Fibroblast of villous mesenchyme (primary cell): Measurements from ENCODE around the gene TNK2. TPM values are rescaled to one million over a fixed set of nuclear protein-coding genes. Genes with fewer than 3 reads are reported as not detected.
"Not testable (repeated sequence)": the region's sequence is repeated elsewhere in the genome, so short reads cannot be mapped to it uniquely, and the experiment has no call there.

Experiments
- DNase-seq: peaks from one replicate; pipeline ENCODE4 v3.0.0-alpha.2; 2010; ENCODE audit warnings: low read depth
- H3K4me3 ChIP-seq: 2 replicates; pipeline ENCODE4 v1.5.1; 2011; ENCODE audit warnings: low read depth, mild to moderate bottlenecking, low read length
- total RNA-seq: library from RNA; depleted of rRNA; stranded (reverse); fragments of >200 nt; gene quantifications from 2 replicates; pipeline ENCODE4 v1.2.3, GENCODE V29; 2012
- TF ChIP-seq, protein P1 (sequence below): IDR thresholded peaks from 2 replicates; pipeline ENCODE4 v1.5.1; 2012; ENCODE audit warnings: low read depth, mild to moderate bottlenecking, low read length; ENCODE audit not compliant: insufficient read depth

TNK2 gene
- total RNA-seq, 1 donor, result 12.1 TPM

DNA sequence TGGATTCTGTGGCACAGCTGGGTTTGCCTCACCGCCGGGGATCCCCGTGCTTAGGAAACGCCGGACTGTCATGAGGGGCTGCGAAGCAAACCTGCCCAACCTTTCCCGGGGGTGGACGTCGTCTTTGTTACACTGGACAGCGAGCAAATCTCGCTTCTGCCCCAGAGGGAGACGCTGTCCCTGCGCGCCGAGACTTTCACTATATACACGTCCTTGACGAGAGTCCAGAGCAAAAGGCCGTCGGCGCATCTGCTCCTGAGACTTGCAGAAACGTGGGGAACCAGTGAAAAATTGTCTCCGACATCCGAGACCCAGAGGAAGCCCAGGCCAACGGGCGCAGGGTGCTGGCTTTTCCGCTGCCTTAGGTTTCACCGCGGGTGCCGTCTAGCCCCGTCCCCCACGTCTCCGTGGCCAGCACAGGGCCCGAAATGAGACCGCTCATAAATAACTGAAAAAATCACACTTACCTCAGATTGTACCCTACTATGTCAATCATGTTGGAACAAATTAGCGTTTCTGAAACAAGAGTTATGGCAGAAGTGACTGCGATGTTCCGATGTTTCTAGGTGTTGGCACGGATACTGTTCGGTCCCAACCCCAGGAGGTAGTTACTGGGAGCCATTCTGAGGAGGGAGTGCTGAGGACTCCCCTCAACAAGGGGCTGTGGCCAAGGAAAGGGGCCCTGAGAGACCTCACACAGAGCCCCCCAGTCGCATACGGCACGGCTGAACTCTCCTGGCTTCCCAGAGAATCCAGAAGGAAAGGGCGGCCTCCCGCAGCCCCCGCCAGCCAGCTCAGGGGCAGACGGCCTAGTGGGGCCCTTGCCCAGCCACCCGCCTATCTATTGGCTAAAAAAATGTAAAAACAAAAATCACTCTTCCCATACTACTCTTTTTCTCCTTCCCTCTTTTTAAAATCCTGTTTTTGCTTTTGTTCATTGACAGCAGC is 82.2 kb downstream of the TNK2 start:
- DNase-seq, result no peak
- no peak overlapping the region for H3K4me3 ChIP-seq
- TF ChIP-seq, protein P1, sequence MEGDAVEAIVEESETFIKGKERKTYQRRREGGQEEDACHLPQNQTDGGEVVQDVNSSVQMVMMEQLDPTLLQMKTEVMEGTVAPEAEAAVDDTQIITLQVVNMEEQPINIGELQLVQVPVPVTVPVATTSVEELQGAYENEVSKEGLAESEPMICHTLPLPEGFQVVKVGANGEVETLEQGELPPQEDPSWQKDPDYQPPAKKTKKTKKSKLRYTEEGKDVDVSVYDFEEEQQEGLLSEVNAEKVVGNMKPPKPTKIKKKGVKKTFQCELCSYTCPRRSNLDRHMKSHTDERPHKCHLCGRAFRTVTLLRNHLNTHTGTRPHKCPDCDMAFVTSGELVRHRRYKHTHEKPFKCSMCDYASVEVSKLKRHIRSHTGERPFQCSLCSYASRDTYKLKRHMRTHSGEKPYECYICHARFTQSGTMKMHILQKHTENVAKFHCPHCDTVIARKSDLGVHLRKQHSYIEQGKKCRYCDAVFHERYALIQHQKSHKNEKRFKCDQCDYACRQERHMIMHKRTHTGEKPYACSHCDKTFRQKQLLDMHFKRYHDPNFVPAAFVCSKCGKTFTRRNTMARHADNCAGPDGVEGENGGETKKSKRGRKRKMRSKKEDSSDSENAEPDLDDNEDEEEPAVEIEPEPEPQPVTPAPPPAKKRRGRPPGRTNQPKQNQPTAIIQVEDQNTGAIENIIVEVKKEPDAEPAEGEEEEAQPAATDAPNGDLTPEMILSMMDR, result no peak

DNA sequence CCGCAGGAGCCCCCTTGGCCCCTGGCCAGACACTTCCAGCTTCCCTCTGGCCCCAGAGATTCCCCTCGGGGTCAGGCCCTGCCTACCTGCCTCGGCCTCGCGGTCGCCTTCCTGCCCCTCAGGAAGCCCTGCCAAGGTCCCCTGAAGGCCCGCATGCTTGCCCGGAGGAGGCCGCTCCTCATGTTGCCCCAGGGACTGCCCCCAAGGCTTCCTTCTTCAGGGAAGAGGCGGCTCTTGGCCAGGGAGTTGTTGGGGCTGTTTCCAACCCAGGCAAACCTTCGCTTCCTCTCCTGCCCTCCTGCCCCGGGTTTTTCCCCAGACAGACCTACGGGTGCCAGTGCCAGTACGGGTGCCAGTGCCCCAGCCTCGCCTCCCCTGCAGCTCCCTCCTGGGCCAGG is 83.2 kb downstream of the TNK2 start:
- TF ChIP-seq, protein P1, result no peak
- H3K4me3 ChIP-seq, result no peak overlapping the region
- DNase-seq, result no peak

DNA sequence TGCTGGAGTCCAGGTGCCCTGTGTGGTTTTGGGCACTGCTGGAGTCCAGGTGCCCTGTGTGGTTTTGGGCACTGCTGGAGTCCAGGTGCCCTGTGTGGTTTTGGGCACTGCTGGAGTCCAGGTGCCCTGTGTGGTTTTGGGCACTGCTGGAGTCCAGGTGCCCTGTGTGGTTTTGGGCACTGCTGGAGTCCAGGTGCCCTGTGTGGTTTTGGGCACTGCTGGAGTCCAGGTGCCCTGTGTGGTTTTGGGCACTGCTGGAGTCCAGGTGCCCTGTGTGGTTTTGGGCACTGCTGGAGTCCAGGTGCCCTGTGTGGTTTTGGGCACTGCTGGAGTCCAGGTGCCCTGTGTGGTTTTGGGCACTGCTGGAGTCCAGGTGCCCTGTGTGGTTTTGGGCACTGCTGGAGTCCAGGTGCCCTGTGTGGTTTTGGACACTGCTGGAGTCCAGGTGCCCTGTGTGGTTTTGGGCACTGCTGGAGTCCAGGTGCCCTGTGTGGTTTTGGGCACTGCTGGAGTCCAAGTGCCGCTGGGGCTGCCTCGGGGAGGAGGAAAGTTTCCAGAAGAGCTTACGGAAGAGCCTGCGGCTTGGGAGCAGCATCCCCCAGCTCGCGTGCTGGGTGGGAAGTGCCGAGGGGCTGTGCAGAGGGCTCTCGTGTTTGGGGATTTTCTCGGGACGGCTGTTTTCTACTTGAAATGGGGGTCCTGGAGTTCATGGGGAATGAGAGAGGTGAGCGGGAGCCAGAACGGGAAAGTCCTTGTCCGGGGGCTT is 83.7 kb downstream of the TNK2 start:
- DNase-seq, result not testable (repeated sequence)

DNA sequence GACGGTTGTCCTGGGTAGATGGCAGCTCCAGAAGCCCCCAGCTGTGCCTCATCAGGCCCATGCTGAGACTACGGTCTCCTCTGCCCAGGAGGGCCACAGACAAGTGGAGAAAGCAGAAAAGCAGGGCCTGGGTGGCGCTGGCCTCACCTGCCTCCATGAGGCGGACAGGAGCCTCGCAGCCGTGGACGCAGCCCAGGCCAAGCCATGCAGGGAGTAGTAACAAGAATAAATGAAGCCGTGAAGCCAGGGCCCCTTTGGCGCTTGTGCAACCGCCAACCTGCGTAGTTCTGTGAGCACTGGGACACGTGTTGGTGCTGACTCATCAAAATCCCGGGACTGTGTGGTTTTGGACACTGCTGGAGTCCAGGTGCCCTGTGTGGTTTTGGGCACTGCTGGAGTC is 84.4 kb downstream of the TNK2 start:
- TF ChIP-seq, protein P1, result no peak
- no peak for DNase-seq
- H3K4me3 ChIP-seq, result no peak overlapping the region

More for the DNA sequence above, 83.7 kb downstream of the TNK2 start:
- H3K4me3 ChIP-seq, result not testable (repeated sequence)

DNA sequence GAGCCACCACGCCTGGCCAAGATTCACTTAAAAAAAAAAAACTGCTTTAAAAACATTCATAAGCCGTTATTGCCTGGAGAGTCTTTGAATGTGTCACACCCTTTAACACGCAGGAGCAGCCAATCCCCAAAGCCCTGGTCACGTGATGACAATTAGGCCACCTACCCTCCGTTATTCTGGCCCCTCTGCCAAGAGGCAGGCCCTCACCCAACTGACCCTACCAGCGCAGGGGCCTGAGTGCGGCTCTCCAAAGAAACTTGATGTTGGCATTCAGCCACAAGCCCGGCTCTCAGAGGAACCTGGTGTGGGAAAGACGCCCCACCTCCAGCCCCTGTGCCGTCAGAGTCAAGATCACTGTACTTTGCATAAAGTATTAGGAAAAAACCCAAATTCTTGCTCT is 85.1 kb downstream of the TNK2 start:
- no peak overlapping the region for H3K4me3 ChIP-seq
- TF ChIP-seq, protein P1, result no peak
- no peak for DNase-seq

DNA sequence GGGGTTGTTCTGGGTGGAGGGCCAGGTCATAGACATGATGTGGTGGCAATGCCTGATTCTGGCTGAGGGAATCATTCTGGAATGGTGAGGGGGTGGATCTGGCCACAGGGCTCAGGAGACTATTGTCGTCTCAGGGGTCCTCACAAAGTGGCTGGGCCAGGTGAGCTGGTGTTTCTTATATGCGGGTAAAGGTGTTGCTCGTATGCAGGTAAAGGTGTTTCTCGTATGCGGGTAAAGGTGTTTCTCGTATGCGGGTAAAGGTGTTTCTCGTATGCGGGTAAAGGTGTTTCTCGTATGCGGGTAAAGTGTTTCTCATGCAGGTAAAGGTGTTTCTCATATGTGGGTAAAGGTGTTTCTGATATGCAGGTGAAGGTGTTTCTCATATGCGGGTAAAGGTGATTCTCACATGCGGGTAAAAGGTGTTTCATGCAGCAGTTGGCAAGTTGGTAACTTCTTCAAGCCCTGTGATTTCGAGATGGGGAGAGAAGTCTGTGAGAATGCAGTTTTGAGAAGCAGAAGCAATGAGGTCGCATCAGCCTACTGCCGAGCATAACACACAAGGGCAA is 86.1 kb downstream of the TNK2 start:
- TF ChIP-seq, protein P1, result no peak
- H3K4me3 ChIP-seq, result no peak overlapping the region
- no peak for DNase-seq
